ENCODE data around the gene WNT11. TPM values are rescaled to one million over a fixed set of nuclear protein-coding genes. Genes with fewer than 3 reads are reported as not detected.

Gene WNT11
- total and polyA plus RNA-seq, 2 of the 13 experiments (the other 11 are each of a cell fraction or from before 2014, with no cell fraction given): 0.34 to 0.66 TPM

- TF ChIP-seq GRHL1 (CRISPR knock-in tag; conservative IDR thresholded peaks at IDR 0.05) (no peak), CCDC6 (CRISPR knock-in tag; IDR thresholded peaks at IDR 0.05) (no peak), IRF2 (CRISPR knock-in tag; IDR thresholded peaks at IDR 0.05) (no peak), ZNF737 (CRISPR knock-in tag; IDR thresholded peaks at IDR 0.05; ENCODE audit: borderline replicate concordance) (no peak), XBP1 (CRISPR knock-in tag; IDR thresholded peaks at IDR 0.05) (no peak), HNRNPK (IDR thresholded peaks at IDR 0.05; ENCODE audit: low read depth, low read length, poor library complexity, severe bottlenecking) (no peak), PREB (CRISPR knock-in tag; IDR thresholded peaks at IDR 0.05) (no peak), ZNF382 (CRISPR knock-in tag; IDR thresholded peaks at IDR 0.05; ENCODE audit: borderline replicate concordance) (no peak), ZNF34 (CRISPR knock-in tag; IDR thresholded peaks at IDR 0.05; ENCODE audit: borderline replicate concordance) (no peak), RERE (CRISPR knock-in tag; IDR thresholded peaks at IDR 0.05; ENCODE audit: low read depth) (no peak), ZBTB7B (CRISPR knock-in tag; IDR thresholded peaks at IDR 0.05) (0 out of 2 replicates have a peak, but pooled peaks have one; percentile 57), MBD4 (IDR thresholded peaks at IDR 0.05; ENCODE audit: borderline replicate concordance, low read length) (no peak), MTA3 (CRISPR knock-in tag; IDR thresholded peaks at IDR 0.05) (no peak), ZNF484 (CRISPR knock-in tag; IDR thresholded peaks at IDR 0.05; ENCODE audit: borderline replicate concordance, low read depth) (no peak), ZNF777 (CRISPR knock-in tag; IDR thresholded peaks at IDR 0.05) (no peak), ZNF513 (CRISPR knock-in tag; conservative IDR thresholded peaks at IDR 0.05) (no peak), RFX5 (IDR thresholded peaks at IDR 0.05; ENCODE audit: low read depth, low read length) (no peak), ZSCAN22 (CRISPR knock-in tag; IDR thresholded peaks at IDR 0.05) (no peak), SYNCRIP (IDR thresholded peaks at IDR 0.05; ENCODE audit: insufficient read depth, low read depth, low read length) (no peak), KLF16 (CRISPR knock-in tag; IDR thresholded peaks at IDR 0.05) (0 out of 4 replicates have a peak, but pooled peaks of 1 of the 2 experiments have one; percentile 23)
These were observed 57.2 kb downstream of the WNT11 start (continued) for GRCh38 chr11:76148941-76149613.
